Measurements from ENCODE around the gene MTRR.

The MTRR gene

DNA sequence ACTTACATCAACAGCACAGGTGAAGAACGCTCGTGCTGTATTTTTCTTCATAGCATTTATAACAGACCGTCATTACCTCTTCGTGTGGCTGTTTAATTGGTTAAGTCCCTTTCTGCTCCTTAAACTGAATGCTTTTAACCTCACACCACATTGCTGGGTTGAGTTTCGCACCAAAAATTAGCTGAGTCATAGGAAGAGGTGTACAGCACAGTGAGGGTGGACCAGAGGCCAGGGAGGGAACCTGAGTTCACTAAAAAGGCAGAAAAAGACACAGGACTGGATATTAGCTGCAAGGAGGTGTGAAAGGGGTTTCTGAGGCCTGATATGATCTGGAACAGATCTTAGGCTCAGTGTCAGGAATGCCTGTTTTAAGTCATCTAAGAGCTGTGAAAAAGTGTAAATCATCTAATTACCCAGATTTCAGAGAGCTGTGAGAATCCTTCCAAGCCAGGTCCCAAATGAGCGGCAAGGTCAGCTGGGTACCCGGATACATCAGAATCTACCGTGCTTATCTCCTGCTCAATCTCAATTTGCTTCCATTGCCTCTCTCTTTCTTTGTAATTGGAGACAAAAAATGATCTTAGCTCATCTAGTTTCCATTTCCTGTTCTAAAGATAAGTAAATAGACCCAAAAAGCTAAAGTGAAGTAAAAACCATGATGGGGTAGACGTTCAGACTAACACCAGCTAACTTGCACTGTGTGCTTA is 10.9 kb upstream of the MTRR start:
- no peak for DNase-seq

DNA sequence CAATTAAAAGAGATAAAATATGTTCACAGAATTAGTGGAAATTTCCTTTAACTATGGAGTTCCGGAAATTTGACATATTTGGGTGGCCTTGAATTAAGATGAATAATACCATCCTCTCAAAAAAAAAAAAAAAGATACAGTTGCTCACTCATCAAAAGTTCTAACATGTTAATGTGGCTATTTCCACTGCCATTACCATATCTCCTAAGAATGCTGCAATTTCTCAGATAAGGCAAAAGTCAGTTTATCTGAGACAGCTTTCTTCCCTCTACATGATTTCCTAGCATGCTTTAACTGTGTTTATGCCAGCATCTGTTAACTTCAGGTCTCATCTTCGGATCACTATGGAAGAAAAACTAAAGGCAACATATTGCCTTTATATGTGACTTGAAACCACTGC is 2.8 kb upstream of the MTRR start:
- DNase-seq = no peak

DNA sequence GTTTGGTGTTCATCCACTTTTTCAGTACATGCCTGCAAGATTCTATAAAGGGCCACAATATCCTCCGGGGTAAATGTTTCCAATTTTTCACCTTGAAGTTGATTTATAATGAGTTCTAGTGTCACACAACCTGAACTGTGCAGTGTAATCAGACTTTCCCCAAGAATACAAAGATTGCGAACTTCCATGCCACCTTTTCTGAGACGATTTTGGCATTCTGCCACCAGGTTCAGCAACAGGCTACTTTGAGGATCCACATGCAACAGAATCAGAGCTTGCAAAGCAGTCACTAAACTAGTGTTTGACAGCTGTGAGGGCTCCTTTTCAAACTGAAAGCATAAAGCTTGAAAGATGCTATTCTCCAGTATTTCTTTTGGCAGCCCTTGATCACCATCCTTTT is 1.7 kb upstream of the MTRR start:
- DNase-seq = no peak

- no peak for DNase-seq
Observed at GRCh38 chr5:7868427-7868772, 548 bp upstream of the MTRR start.

- DNase-seq = peak in 1 of 4 experiments; percentile 15
Observed at GRCh38 chr5:7869474-7870136, 657 bp downstream of the MTRR start.

DNA sequence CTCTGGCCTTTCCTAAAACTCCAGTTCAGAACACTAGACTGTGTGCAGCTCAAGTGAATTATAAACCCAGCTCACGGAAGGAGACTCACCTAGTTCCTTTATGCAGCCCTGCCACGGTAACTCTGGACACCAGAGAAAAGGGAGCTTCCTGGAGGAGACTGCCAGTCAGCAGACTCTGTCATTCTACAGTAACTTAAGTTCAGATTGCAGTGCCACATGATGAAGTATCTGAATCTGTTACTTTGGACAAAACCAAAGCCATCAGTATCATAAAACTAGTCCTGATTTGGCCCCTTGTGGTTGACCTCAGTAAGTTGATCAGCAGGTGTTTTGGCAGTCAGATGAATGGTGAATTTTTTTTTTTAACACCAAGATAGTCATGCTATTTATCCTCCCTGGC is 2.7 kb downstream of the MTRR start:
- DNase-seq = no peak

- no peak for DNase-seq
Observed at GRCh38 chr5:7872517-7873130, 3.7 kb downstream of the MTRR start.

DNA sequence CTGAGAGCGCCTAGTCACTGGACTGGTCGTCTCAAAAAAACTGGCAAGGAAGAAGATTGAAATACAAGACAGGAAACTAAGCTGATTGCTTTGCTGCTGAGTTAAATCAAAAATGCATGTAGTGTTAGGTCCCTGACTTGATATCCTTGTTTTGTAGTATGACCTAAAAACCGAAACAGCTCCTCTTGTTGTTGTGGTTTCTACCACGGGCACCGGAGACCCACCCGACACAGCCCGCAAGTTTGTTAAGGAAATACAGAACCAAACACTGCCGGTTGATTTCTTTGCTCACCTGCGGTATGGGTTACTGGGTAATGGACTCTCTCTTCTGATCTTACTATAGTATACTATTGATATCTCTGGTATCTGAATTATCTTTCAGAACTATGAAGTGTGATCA is 4.3 kb downstream of the MTRR start:
- DNase-seq = no peak

- DNase-seq = no peak
Observed at GRCh38 chr5:7874639-7875038, 5.7 kb downstream of the MTRR start.

GRCh38 chr5:7875151-7875550 is 6.2 kb downstream of the MTRR start:
- DNase-seq = no peak

- DNase-seq = no peak
Observed at GRCh38 chr5:7876867-7877266, 7.9 kb downstream of the MTRR start.

GRCh38 chr5:7877851-7878250 is 8.9 kb downstream of the MTRR start:
- DNase-seq = no peak

DNA sequence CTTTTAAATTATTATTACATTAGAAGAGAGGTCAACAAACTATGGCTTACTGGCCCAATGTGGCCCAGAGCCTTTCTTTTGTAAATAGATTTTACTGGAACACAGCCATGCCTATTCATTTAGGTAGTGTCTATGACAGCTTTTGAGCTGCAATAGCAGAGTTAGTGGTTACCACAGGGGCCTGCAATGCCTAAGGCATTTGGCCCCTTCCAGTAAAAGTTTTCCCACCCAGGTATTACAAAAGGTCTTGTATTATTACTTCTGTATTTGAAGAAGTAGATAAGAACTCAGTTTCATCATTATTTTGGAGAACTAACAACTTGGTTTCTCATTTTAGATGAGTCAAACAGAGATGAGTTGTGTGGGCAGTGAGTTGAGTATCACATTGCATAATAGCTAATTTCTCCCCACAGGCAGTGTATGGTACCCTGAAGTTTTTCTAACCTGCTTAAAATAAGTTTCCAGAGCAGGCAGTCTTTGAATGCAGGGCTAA is 9.5 kb downstream of the MTRR start:
- no peak for DNase-seq

- no peak for DNase-seq
Observed at GRCh38 chr5:7881091-7881490, 12.1 kb downstream of the MTRR start.

DNA sequence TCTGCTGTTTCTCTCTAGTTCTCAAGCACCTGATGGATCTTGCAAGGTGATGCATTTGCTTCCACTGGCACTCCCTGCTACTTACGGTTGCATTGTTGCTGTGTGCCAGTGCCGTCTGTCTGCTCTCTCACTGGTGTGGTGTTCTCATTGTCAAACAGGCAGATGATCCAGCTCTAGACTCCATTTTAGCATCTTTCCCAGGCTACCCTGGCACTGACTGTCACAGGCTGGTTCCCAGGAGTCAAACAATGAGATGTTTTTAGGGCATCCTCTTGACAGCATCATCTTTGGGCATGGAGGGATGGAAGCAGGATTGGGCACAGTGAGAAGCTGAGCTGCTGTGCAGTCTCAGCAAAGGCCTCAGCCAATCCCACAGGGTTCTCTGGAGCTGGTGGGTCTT is 12.9 kb downstream of the MTRR start:
- DNase-seq = no peak

DNA sequence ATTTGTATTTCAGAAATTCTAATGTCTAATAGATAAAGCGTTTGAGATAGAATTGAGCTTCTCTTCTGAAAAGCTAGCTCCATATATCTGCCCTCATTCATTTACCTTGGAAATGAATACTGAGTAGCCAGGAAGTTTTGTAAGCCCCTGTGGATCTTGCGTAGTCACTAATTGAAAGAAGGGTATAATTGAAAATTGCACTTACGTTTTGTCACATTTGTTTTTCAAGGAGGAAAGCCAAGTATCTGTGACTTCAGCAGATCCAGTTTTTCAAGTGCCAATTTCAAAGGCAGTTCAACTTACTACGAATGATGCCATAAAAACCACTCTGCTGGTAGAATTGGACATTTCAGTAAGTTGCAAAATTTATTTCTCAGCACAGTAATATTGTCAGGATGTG is 14.0 kb downstream of the MTRR start:
- no peak for DNase-seq

- no peak for DNase-seq
Observed at GRCh38 chr5:7884491-7885267, 15.7 kb downstream of the MTRR start.

DNA sequence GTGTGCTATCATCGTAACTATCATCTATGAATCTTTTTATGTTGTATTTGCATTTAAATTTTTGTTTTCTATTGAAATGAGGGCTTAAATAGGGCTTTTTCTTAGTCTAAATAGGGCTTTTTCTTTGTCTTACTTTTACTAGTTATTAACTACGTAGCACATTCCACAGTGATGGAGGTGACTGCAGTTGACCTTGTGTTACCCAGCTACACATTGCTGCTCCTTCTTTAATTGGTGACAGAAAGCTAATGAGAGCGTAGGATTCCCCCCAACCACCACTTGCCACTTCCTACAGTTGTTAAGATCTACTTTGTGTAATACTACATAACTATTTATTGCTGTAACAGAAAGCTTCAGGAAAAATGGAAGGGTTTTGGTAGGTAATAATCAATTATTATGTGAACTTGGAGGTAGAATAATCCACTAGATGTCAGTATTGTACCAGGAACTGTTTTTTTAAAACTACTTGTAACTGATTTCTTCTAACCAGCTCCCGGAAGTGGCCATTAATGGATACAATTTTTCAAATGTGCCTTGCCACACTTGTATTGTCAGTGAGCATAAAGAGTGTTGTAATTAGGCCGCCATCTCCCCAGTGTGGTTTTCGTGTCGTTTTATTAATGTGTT is 18.0 kb downstream of the MTRR start:
- DNase-seq = no peak

DNA sequence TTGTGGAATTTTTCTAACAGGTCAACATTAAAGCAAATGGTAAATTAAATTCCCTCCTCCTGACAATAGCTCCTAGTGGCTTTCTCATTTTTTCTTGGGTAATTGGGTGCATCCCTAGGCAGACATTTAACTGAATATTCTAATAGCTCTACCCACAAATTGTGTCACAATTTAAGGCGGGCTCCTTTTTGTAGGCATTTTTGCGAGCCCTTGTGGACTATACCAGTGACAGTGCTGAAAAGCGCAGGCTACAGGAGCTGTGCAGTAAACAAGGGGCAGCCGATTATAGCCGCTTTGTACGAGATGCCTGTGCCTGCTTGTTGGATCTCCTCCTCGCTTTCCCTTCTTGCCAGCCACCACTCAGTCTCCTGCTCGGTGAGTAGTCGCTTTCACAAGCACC is 20.0 kb downstream of the MTRR start:
- DNase-seq = no peak

DNA sequence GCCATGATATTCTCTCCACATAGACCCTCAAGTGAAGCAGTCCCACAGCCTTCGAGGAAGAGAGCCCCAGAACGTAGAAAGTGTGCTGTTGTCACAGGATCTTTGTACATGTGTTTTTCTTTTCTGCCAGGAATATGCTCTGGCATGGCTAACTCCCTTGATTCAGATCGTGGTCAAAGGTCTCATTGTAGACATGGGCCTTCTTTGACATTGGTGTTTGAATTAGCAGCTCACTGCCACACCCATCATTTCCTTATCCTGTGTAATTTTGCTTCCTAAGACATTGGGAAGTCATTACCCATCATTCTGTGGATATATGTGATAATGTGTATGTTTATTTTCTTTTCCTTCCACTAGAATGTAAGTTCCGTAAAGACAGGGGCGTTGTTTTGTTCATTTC is 25.5 kb downstream of the MTRR start:
- no peak for DNase-seq

DNA sequence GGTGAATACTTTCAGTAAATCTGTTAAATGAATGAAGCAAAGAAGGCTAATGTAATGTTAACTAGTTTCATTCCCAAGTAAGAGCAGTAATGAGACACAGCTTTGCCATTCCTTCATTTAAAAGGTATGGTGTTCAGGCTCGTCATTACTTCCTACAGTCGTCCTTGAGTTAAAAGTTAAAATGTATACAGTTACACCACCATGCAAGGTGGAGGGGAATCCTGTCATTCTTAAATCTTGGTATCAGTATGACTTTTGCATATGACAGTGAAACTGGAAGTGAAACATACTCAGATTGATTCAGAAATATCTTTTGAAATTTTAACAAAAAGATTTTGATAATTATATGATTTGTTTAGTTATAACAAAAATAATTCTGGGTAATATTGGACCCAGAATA is 25.9 kb downstream of the MTRR start:
- DNase-seq = no peak

DNA sequence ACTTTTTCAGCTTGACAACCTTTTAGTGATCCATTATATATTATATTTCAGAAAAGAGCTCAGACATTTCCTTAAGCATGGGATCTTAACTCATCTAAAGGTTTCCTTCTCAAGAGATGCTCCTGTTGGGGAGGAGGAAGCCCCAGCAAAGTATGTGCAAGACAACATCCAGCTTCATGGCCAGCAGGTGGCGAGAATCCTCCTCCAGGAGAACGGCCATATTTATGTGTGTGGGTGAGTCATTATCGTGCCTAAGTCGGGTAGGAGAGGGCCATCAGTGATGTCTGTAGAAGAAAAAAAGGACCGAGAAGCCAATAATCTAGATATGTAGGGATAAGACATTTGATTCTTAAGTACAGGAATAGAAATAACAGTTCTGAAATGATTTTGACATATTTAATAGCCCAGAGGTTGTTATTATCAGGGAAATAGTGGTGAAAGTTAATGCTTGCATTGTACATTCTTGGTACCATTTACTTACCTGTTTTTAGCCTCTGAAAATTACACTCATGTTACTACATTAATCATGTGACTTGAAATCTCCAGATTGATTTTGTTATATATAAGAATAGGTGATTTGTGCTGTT is 28.2 kb downstream of the MTRR start:
- no peak for DNase-seq

GRCh38 chr5:7902201-7902600 is 33.3 kb downstream of the MTRR start:
- no peak for DNase-seq
